ENCODE data around the gene ADGRG6. TPM values are rescaled to one million over a fixed set of nuclear protein-coding genes. Genes with fewer than 3 reads are reported as not detected.

ADGRG6 gene
- total and polyA plus RNA-seq, 9 of the 15 experiments (the other 6 are each of a cell fraction or from before 2014, with no cell fraction given): under 0.01 to 0.11 (median 0.05) TPM; not detected in 5

DNA sequence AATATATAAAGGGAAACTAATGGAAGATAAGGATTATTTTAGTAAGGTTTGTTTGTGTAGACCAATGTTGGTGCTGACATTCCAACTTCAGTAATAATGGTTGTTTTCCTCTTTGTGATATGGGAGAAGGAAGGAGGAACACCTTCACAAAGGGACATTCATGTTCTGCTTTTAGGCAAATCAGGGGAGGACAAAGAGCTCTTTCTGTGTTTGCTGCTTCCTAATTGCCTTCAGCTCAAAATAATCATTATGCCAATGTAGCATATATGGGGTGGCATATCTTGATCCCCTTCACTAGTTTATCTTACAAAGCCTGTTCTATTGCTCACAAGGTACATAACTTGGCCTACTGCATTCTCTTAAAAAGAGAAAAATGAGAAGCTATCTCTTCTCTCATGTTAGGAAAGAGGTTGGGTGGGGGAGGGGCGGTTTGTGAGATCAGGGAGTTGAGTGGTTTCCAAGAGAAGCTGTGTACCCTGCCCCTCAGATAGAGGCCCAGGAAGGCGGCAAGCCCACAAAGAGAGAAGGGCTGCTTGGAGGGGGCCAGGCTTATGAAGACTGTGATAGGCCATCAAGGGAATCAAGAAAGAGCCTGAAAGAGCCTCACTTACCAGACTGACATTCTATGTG, 4.7 kb upstream of the ADGRG6 start:
- CTCF ChIA-PET (ENCODE audit: low intra/inter-chr PET ratio): interaction anchor here (0.6 kb wide), 1 partner anchor 36 kb away, joined by 3 read pairs; no protein-coding TSS in a partner anchor
- intact Hi-C loops (cut with micrococcal nuclease) (no loop called here), in situ Hi-C loops (cut with MboI) (no loop called here)

More for the DNA sequence above, 4.7 kb upstream of the ADGRG6 start:
- no peaks in the 10 kb centered on the region for H3K36me3 ChIP-seq (ENCODE audit: control insufficient read depth, insufficient read depth, low read length)
- no TSS peak for BruUV-seq (replicated peaks)
- no peak overlapping the region for H3K27ac ChIP-seq (ENCODE audit: extremely low read depth, low read depth, low read length)
- peaks cover 8 to 17% of the 10 kb centered on the region in 2 experiments; a peak in 4 of 5 replicates for H3K27me3 ChIP-seq (ENCODE audit: control insufficient read depth in 2 of 2, insufficient read depth in 2 of 2, low read length in 2 of 2)
- no peaks in the 10 kb centered on the region for H3K9me1 ChIP-seq (ENCODE audit: control insufficient read depth, insufficient read depth, low read length)
- H3K9ac ChIP-seq (ENCODE audit: insufficient read depth in 1 of 2, low read depth in 2 of 2, low read length in 2 of 2): no peak overlapping the region
- no peaks in the 10 kb centered on the region for H3K79me2 ChIP-seq (ENCODE audit: control insufficient read depth, insufficient read depth, low read length)
- DNase-seq (ENCODE audit: extremely low read depth in 1 of 4, low spot score in 3 of 4) (no peak), ATAC-seq (no peak), FAIRE-seq (no peak)
- TF ChIP-seq ZC3H11A (IDR thresholded peaks at IDR 0.05; ENCODE audit: low read depth, low read length) (no peak), ZNF830 (CRISPR knock-in tag; IDR thresholded peaks at IDR 0.05) (no peak), SLC30A9 (CRISPR knock-in tag; IDR thresholded peaks at IDR 0.05) (no peak), CEBPB (tag; IDR thresholded peaks at IDR 0.05) (no peak), FOXK1 (CRISPR knock-in tag; IDR thresholded peaks at IDR 0.05; ENCODE audit: borderline replicate concordance) (no peak), RFX7 (CRISPR knock-in tag; IDR thresholded peaks at IDR 0.05) (no peak), CHD4 (IDR thresholded peaks at IDR 0.05; ENCODE audit: insufficient read depth, insufficient replicate concordance, low read depth, low read length, poor library complexity, severe bottlenecking) (no peak)
- TF ChIP-seq, protein P1, sequence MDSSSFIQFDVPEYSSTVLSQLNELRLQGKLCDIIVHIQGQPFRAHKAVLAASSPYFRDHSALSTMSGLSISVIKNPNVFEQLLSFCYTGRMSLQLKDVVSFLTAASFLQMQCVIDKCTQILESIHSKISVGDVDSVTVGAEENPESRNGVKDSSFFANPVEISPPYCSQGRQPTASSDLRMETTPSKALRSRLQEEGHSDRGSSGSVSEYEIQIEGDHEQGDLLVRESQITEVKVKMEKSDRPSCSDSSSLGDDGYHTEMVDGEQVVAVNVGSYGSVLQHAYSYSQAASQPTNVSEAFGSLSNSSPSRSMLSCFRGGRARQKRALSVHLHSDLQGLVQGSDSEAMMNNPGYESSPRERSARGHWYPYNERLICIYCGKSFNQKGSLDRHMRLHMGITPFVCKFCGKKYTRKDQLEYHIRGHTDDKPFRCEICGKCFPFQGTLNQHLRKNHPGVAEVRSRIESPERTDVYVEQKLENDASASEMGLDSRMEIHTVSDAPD (CRISPR knock-in tag; IDR thresholded peaks at IDR 0.05): no peak
- POLR2A ChIA-PET: no interaction called here
- no peak overlapping the region for H2AFZ ChIP-seq (ENCODE audit: low read depth, low read length)
- 4% methylated on average over 2 of the region's 2 CpGs for WGBS (ENCODE audit: insufficient coverage, low coverage, missing lambda C conversion rate)
- peaks cover 0 to 9% of the 10 kb centered on the region in 2 experiments; a peak in 1 of 5 replicates for H3K4me1 ChIP-seq (replicated peaks in 1 of 2; ENCODE audit: control insufficient read depth in 2 of 2, insufficient read depth in 2 of 2, low read length in 2 of 2)
- no peaks in the 10 kb centered on the region for H3K9me3 ChIP-seq (replicated peaks; ENCODE audit: control insufficient read depth, insufficient read depth, low read depth, low read length)
- no peak overlapping the region for H3K4me3 ChIP-seq
- H4K20me1 ChIP-seq (replicated peaks; ENCODE audit: control insufficient read depth, insufficient read depth, low read length): no peaks in the 10 kb centered on the region
- H3K4me2 ChIP-seq (ENCODE audit: insufficient read depth, low read length): no peak overlapping the region
